Skeletal muscle satellite cell (primary cell): Measurements from ENCODE around the gene GAA.
"Not testable (repeated sequence)": the region's sequence is repeated elsewhere in the genome, so short reads cannot be mapped to it uniquely, and the experiment has no call there.

Experiments
- H3K27me3 ChIP-seq: 2 replicates; pipeline ENCODE4 v1.7.0; 2013; ENCODE audit warnings: low read length; ENCODE audit not compliant: control insufficient read depth, insufficient read depth
- H3K36me3 ChIP-seq: 2 replicates; pipeline ENCODE4 v1.7.0; 2013; ENCODE audit warnings: mild to moderate bottlenecking, control low read depth, low read length; ENCODE audit not compliant: insufficient read depth
- H3K4me1 ChIP-seq: 2 replicates; pipeline ENCODE4 v1.7.0; 2013; ENCODE audit warnings: low read length; ENCODE audit not compliant: control insufficient read depth, insufficient read depth
- H3K4me2 ChIP-seq: 2 replicates; pipeline ENCODE4 v1.7.0; 2013; ENCODE audit warnings: mild to moderate bottlenecking, low read length
- H3K4me3 ChIP-seq: 2 replicates; pipeline ENCODE4 v1.7.0; 2013; ENCODE audit warnings: low read length
- H3K9ac ChIP-seq: 2 replicates; pipeline ENCODE4 v1.7.0; 2013; ENCODE audit warnings: mild to moderate bottlenecking, low read depth, low read length, moderate library complexity
- H3K9me3 ChIP-seq: replicated peaks from 2 replicates; pipeline ENCODE4 v1.7.0; 2013; ENCODE audit warnings: mild to moderate bottlenecking, control low read depth, low read length

The GAA gene

GRCh38 chr17:80145076-80146075 lies 44.0 kb downstream of the GAA start:
- Histone ChIP-seq H3K9me3 (no peaks in the 10 kb centered on the region), H3K9ac (peak overlapping the region; percentile 89), H3K27me3 (no peaks in the 10 kb centered on the region), H3K4me3 (peak overlapping the region; percentile 91), H3K4me2 (peak overlapping the region; percentile 91), H3K4me1 (peaks cover 14% of the 10 kb centered on the region), H3K36me3 (peaks cover 37% of the 10 kb centered on the region)

GRCh38 chr17:80146121-80147034 lies 45.0 kb downstream of the GAA start:
- no peaks in the 10 kb centered on the region for H3K27me3 ChIP-seq
- peaks cover 18% of the 10 kb centered on the region for H3K4me1 ChIP-seq
- H3K9me3 ChIP-seq: no peaks in the 10 kb centered on the region

GRCh38 chr17:80147035-80147822 lies 45.8 kb downstream of the GAA start, which contains the start of gene EIF4A3:
TSS of gene EIF4A3 (minus strand) at chr17:80147128. CDS start at chr17:80146961, 167 bp downstream.
- Histone ChIP-seq H3K27me3 (no peaks in the 10 kb centered on the region), H3K9me3 (no peaks in the 10 kb centered on the region), H3K4me1 (peaks cover 27% of the 10 kb centered on the region), H3K9ac (peak within 1 kb of the TSS; percentile 98), H3K4me2 (peak within 1 kb of the TSS; percentile 91), H3K4me3 (peak within 1 kb of the TSS; percentile 91), H3K36me3 (peaks cover 22% of the 10 kb centered on the region)

More at GRCh38 chr17:80146121-80147034, 45.0 kb downstream of the GAA start:
- Histone ChIP-seq H3K9ac (peak overlapping the region; percentile 89), H3K4me2 (peak overlapping the region; percentile 91), H3K36me3 (peaks cover 31% of the 10 kb centered on the region), H3K4me3 (peak overlapping the region; percentile 91)

- H3K27me3 ChIP-seq: no peaks in the 10 kb centered on the region
- no peak overlapping the region for H3K4me3 ChIP-seq
- H3K9ac ChIP-seq: no peak overlapping the region
- no peak overlapping the region for H3K4me2 ChIP-seq
- peaks cover 7% of the 10 kb centered on the region for H3K9me3 ChIP-seq
- H3K36me3 ChIP-seq: no peaks in the 10 kb centered on the region
- peaks cover 19% of the 10 kb centered on the region for H3K4me1 ChIP-seq
These were observed 50.0 kb downstream of the GAA start for GRCh38 chr17:80151333-80151732.

GRCh38 chr17:80152081-80152702 lies 50.8 kb downstream of the GAA start:
- Histone ChIP-seq H3K4me3 (no peak overlapping the region), H3K27me3 (no peaks in the 10 kb centered on the region), H3K4me1 (peaks cover 20% of the 10 kb centered on the region), H3K36me3 (no peaks in the 10 kb centered on the region), H3K9me3 (peaks cover 7% of the 10 kb centered on the region), H3K4me2 (no peak overlapping the region), H3K9ac (no peak overlapping the region)

GRCh38 chr17:80153004-80153403 lies 51.6 kb downstream of the GAA start:
- Histone ChIP-seq H3K4me2 (no peak overlapping the region), H3K9me3 (peaks cover 7% of the 10 kb centered on the region), H3K27me3 (no peaks in the 10 kb centered on the region), H3K9ac (no peak overlapping the region), H3K4me3 (no peak overlapping the region), H3K36me3 (no peaks in the 10 kb centered on the region), H3K4me1 (peaks cover 22% of the 10 kb centered on the region)

- Histone ChIP-seq H3K4me3 (no peak overlapping the region), H3K27me3 (no peaks in the 10 kb centered on the region), H3K4me1 (peaks cover 19% of the 10 kb centered on the region), H3K4me2 (no peak overlapping the region), H3K9me3 (peaks cover 7% of the 10 kb centered on the region), H3K9ac (no peak overlapping the region), H3K36me3 (no peaks in the 10 kb centered on the region)
These were observed 52.8 kb downstream of the GAA start for GRCh38 chr17:80154166-80154565.

- H3K4me3 ChIP-seq, H3K9ac ChIP-seq, H3K4me2 ChIP-seq, H3K36me3 ChIP-seq, H3K27me3 ChIP-seq, H3K9me3 ChIP-seq: not testable (repeated sequence)
- H3K4me1 ChIP-seq: peaks cover 19% of the 10 kb centered on the region
These were observed 54.2 kb downstream of the GAA start for GRCh38 chr17:80155600-80155999.

GRCh38 chr17:80158846-80159245 lies 57.5 kb downstream of the GAA start:
- H3K9me3 ChIP-seq: peaks cover 7% of the 10 kb centered on the region
- peaks cover 13% of the 10 kb centered on the region for H3K27me3 ChIP-seq
- peaks cover 4% of the 10 kb centered on the region for H3K4me1 ChIP-seq
- no peak overlapping the region for H3K4me3 ChIP-seq
- no peak overlapping the region for H3K9ac ChIP-seq
- H3K4me2 ChIP-seq: no peak overlapping the region
- no peaks in the 10 kb centered on the region for H3K36me3 ChIP-seq

- Histone ChIP-seq H3K4me2 (no peak overlapping the region), H3K36me3 (no peaks in the 10 kb centered on the region), H3K9ac (no peak overlapping the region), H3K27me3 (peaks cover 18% of the 10 kb centered on the region), H3K4me3 (no peak overlapping the region), H3K9me3 (peaks cover 6% of the 10 kb centered on the region), H3K4me1 (peaks cover 4% of the 10 kb centered on the region)
These were observed 59.2 kb downstream of the GAA start for GRCh38 chr17:80160536-80160935.
